C4-2B (cell line): Measurements from ENCODE around the gene HIP1R.

Experiments used
- ZFX ChIP-seq: fragments of 450-650 bp; IDR thresholded peaks from 2 replicates; pipeline ENCODE4 v1.6.1; 2017
- TF ChIP-seq, protein P1 (sequence below): fragments of 450-650 bp; conservative IDR thresholded peaks from 2 replicates; pipeline ENCODE4 v1.5.1; 2017; ENCODE audit warnings: mild to moderate bottlenecking

DNA sequence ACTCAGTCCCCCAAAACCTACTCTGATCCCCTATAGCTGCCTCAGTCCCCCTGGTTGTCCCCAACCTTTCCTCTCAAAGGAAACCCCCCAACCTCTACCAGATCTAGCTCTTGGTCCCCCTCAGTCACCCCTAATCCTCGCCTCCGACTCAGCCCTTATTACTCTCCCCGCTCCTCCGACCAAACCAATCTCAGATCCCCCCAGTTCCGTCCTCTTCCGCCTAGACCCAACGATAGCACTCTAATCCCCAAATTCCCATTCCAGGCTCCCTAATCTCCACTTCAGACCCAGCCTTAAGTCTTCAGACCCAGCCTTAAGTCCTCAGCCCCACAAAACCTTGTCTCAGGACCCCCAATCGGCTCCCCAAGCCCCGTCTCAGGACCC, 60.1 kb downstream of the HIP1R start:
- TF ChIP-seq, protein P1, sequence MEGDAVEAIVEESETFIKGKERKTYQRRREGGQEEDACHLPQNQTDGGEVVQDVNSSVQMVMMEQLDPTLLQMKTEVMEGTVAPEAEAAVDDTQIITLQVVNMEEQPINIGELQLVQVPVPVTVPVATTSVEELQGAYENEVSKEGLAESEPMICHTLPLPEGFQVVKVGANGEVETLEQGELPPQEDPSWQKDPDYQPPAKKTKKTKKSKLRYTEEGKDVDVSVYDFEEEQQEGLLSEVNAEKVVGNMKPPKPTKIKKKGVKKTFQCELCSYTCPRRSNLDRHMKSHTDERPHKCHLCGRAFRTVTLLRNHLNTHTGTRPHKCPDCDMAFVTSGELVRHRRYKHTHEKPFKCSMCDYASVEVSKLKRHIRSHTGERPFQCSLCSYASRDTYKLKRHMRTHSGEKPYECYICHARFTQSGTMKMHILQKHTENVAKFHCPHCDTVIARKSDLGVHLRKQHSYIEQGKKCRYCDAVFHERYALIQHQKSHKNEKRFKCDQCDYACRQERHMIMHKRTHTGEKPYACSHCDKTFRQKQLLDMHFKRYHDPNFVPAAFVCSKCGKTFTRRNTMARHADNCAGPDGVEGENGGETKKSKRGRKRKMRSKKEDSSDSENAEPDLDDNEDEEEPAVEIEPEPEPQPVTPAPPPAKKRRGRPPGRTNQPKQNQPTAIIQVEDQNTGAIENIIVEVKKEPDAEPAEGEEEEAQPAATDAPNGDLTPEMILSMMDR, result no peak
- no peak for TF ChIP-seq ZFX
